SK-N-SH treated with all-trans-retinoic acid at 6 μM for 48 hours (cell line): Measurements from ENCODE around the gene JOSD1.
A peak's percentile ranks its signal among the peaks of the same experiment; 100 is the strongest.

ENCODE experiments used
- ATAC-seq: fragments of 200-7000 bp; cut with Tn5 transposase; 3 replicates; pipeline ENCODE4 v1.9.1; 2020; ENCODE audit warnings: mild to moderate bottlenecking, moderate library complexity
- ARNTL ChIP-seq: fragments of 450-650 bp; formaldehyde crosslinking; IDR thresholded peaks from 2 replicates; pipeline ENCODE4 v1.5.0; 2020; ENCODE audit warnings: low read depth, mild to moderate bottlenecking, moderate library complexity, borderline replicate concordance
- BACH2 ChIP-seq: fragments of 250-450 bp; sonication (Bioruptor Pico); IDR thresholded peaks from 2 replicates; pipeline ENCODE4 v1.9.0; 2021; ENCODE audit warnings: mild to moderate bottlenecking, borderline replicate concordance
- CSDC2 ChIP-seq: fragments of 250-450 bp; sonication (Bioruptor Pico); IDR thresholded peaks from 2 replicates; pipeline ENCODE4 v1.5.0; 2020; ENCODE audit warnings: mild to moderate bottlenecking, moderate library complexity
- GLIS3 ChIP-seq: fragments of 250-450 bp; sonication (Bioruptor Pico); IDR thresholded peaks from 2 replicates; pipeline ENCODE4 v1.5.0; 2020; ENCODE audit warnings: mild to moderate bottlenecking, moderate library complexity
- ISL1 ChIP-seq: fragments of 250-450 bp; sonication (Bioruptor Pico); IDR thresholded peaks from 2 replicates; pipeline ENCODE4 v2.1.2; 2022; ENCODE audit warnings: mild to moderate bottlenecking, moderate library complexity
- OSR1 ChIP-seq: fragments of 250-450 bp; sonication (Bioruptor Pico); IDR thresholded peaks from 2 replicates; pipeline ENCODE4 v1.8.0; 2022; ENCODE audit warnings: moderate library complexity, mild to moderate bottlenecking, inconsistent platforms
- POU6F1 ChIP-seq: fragments of 250-450 bp; sonication (Bioruptor Pico); IDR thresholded peaks from 2 replicates; pipeline ENCODE4 v1.8.0; 2021; ENCODE audit warnings: low read depth, mild to moderate bottlenecking, moderate library complexity, borderline replicate concordance
- PPARA ChIP-seq: fragments of 250-450 bp; sonication (Bioruptor Pico); IDR thresholded peaks from 2 replicates; pipeline ENCODE4 v1.5.0; 2020; ENCODE audit warnings: mild to moderate bottlenecking, borderline replicate concordance
- TCF4 ChIP-seq: fragments of 250-450 bp; sonication (Bioruptor Pico); IDR thresholded peaks from 2 replicates; pipeline ENCODE4 v1.8.0; 2021; ENCODE audit warnings: mild to moderate bottlenecking, moderate library complexity, borderline replicate concordance
- TOX ChIP-seq: fragments of 250-450 bp; sonication (Bioruptor Pico); IDR thresholded peaks from 2 replicates; pipeline ENCODE4 v1.8.0; 2021; ENCODE audit warnings: mild to moderate bottlenecking, moderate library complexity, borderline replicate concordance
- ZC3H10 ChIP-seq: fragments of 250-450 bp; sonication (Bioruptor Pico); IDR thresholded peaks from 2 replicates; pipeline ENCODE4 v1.5.1; 2021; ENCODE audit warnings: mild to moderate bottlenecking, moderate library complexity
- ZFP3 ChIP-seq: fragments of 250-450 bp; sonication (Bioruptor Pico); IDR thresholded peaks from 2 replicates; pipeline ENCODE4 v1.5.0; 2020; ENCODE audit warnings: mild to moderate bottlenecking, moderate library complexity
- ZNF565 ChIP-seq: fragments of 450-650 bp; formaldehyde crosslinking; conservative IDR thresholded peaks from 2 replicates; pipeline ENCODE4 v1.5.0; 2020; ENCODE audit warnings: low read depth, mild to moderate bottlenecking, moderate library complexity
- ZNF8 ChIP-seq: fragments of 450-650 bp; formaldehyde crosslinking; IDR thresholded peaks from 2 replicates; pipeline ENCODE4 v1.5.0; 2020; ENCODE audit warnings: mild to moderate bottlenecking, moderate library complexity
- TF ChIP-seq, protein P1 (sequence below): fragments of 250-450 bp; sonication (Bioruptor Pico); IDR thresholded peaks from 2 replicates; pipeline ENCODE4 v1.5.1; 2021; ENCODE audit warnings: mild to moderate bottlenecking, moderate library complexity
- TF ChIP-seq, protein P2 (sequence below): fragments of 250-450 bp; sonication (Bioruptor Pico); IDR thresholded peaks from 2 replicates; pipeline ENCODE4 v1.5.0; 2020; ENCODE audit warnings: mild to moderate bottlenecking, moderate library complexity
- TF ChIP-seq, protein P3 (sequence below): fragments of 250-450 bp; sonication (Bioruptor Pico); IDR thresholded peaks from 2 replicates; pipeline ENCODE4 v1.5.1; 2020; ENCODE audit warnings: low read depth, mild to moderate bottlenecking, moderate library complexity
- TF ChIP-seq, protein P4 (sequence below): fragments of 250-450 bp; sonication (Bioruptor Pico); IDR thresholded peaks from 2 replicates; pipeline ENCODE4 v1.8.0; 2020; ENCODE audit warnings: mild to moderate bottlenecking, moderate library complexity, borderline replicate concordance

JOSD1 gene

DNA sequence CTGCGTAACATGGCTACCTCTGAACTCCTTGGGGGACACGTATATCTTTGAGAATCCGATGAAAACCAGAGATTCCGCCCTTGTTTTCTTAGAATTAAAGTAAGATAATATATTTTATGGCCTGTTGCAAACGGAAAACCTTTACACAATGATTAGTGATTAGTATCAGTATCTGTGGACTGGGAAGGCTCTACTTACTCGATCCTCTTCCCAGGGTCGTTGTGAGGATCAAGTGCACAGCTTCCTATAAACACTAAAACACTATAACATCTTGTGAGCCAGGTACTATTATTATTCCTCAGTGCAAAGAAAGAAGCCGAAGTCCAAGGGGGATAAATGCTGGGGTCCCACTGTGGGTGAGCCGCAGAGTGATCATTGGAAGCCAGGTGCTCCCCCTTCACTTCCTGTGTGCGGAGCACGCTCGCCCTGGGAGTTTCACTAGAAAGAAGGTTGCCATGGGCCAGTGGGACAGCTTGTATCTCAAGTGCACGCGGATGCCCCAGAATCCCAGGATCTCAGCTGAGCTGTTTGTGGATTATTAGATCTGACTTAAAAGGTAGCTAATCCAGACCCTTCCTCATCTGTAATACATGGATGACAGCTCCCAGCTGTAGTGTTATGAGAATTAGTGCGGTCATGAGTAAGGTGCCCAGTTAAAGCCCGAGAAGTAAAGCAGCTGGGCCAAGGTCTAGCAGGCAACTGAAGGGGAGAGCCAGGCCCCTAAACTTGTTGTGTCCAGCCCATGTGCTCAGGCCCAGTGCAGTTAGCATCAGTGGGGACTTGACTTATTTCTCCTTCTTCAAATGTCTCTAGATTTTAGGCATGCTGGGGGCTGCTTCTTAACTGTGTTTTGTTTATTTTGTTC, 43.5 kb downstream of the JOSD1 start:
- peak; percentile 52 for ATAC-seq
- TF ChIP-seq, protein P1, sequence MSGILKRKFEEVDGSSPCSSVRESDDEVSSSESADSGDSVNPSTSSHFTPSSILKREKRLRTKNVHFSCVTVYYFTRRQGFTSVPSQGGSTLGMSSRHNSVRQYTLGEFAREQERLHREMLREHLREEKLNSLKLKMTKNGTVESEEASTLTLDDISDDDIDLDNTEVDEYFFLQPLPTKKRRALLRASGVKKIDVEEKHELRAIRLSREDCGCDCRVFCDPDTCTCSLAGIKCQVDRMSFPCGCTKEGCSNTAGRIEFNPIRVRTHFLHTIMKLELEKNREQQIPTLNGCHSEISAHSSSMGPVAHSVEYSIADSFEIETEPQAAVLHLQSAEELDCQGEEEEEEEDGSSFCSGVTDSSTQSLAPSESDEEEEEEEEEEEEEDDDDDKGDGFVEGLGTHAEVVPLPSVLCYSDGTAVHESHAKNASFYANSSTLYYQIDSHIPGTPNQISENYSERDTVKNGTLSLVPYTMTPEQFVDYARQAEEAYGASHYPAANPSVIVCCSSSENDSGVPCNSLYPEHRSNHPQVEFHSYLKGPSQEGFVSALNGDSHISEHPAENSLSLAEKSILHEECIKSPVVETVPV (CRISPR knock-in tag), result no peak
- TF ChIP-seq BACH2 (CRISPR knock-in tag) (no peak), ISL1 (CRISPR knock-in tag) (no peak), ZNF565 (CRISPR knock-in tag) (no peak), POU6F1 (CRISPR knock-in tag) (no peak), ARNTL (CRISPR knock-in tag) (no peak), PPARA (CRISPR knock-in tag) (no peak)
- TF ChIP-seq, protein P2, sequence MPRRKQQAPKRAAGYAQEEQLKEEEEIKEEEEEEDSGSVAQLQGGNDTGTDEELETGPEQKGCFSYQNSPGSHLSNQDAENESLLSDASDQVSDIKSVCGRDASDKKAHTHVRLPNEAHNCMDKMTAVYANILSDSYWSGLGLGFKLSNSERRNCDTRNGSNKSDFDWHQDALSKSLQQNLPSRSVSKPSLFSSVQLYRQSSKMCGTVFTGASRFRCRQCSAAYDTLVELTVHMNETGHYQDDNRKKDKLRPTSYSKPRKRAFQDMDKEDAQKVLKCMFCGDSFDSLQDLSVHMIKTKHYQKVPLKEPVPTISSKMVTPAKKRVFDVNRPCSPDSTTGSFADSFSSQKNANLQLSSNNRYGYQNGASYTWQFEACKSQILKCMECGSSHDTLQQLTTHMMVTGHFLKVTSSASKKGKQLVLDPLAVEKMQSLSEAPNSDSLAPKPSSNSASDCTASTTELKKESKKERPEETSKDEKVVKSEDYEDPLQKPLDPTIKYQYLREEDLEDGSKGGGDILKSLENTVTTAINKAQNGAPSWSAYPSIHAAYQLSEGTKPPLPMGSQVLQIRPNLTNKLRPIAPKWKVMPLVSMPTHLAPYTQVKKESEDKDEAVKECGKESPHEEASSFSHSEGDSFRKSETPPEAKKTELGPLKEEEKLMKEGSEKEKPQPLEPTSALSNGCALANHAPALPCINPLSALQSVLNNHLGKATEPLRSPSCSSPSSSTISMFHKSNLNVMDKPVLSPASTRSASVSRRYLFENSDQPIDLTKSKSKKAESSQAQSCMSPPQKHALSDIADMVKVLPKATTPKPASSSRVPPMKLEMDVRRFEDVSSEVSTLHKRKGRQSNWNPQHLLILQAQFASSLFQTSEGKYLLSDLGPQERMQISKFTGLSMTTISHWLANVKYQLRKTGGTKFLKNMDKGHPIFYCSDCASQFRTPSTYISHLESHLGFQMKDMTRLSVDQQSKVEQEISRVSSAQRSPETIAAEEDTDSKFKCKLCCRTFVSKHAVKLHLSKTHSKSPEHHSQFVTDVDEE (CRISPR knock-in tag), result no peak
- TF ChIP-seq, protein P3, sequence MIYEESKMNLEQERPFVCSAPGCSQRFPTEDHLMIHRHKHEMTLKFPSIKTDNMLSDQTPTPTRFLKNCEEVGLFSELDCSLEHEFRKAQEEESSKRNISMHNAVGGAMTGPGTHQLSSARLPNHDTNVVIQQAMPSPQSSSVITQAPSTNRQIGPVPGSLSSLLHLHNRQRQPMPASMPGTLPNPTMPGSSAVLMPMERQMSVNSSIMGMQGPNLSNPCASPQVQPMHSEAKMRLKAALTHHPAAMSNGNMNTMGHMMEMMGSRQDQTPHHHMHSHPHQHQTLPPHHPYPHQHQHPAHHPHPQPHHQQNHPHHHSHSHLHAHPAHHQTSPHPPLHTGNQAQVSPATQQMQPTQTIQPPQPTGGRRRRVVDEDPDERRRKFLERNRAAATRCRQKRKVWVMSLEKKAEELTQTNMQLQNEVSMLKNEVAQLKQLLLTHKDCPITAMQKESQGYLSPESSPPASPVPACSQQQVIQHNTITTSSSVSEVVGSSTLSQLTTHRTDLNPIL (CRISPR knock-in tag), result no peak
- TF ChIP-seq, protein P4, sequence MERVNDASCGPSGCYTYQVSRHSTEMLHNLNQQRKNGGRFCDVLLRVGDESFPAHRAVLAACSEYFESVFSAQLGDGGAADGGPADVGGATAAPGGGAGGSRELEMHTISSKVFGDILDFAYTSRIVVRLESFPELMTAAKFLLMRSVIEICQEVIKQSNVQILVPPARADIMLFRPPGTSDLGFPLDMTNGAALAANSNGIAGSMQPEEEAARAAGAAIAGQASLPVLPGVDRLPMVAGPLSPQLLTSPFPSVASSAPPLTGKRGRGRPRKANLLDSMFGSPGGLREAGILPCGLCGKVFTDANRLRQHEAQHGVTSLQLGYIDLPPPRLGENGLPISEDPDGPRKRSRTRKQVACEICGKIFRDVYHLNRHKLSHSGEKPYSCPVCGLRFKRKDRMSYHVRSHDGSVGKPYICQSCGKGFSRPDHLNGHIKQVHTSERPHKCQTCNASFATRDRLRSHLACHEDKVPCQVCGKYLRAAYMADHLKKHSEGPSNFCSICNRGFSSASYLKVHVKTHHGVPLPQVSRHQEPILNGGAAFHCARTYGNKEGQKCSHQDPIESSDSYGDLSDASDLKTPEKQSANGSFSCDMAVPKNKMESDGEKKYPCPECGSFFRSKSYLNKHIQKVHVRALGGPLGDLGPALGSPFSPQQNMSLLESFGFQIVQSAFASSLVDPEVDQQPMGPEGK (CRISPR knock-in tag), result no peak
- TF ChIP-seq, all 23 proteins: peak for 0

DNA sequence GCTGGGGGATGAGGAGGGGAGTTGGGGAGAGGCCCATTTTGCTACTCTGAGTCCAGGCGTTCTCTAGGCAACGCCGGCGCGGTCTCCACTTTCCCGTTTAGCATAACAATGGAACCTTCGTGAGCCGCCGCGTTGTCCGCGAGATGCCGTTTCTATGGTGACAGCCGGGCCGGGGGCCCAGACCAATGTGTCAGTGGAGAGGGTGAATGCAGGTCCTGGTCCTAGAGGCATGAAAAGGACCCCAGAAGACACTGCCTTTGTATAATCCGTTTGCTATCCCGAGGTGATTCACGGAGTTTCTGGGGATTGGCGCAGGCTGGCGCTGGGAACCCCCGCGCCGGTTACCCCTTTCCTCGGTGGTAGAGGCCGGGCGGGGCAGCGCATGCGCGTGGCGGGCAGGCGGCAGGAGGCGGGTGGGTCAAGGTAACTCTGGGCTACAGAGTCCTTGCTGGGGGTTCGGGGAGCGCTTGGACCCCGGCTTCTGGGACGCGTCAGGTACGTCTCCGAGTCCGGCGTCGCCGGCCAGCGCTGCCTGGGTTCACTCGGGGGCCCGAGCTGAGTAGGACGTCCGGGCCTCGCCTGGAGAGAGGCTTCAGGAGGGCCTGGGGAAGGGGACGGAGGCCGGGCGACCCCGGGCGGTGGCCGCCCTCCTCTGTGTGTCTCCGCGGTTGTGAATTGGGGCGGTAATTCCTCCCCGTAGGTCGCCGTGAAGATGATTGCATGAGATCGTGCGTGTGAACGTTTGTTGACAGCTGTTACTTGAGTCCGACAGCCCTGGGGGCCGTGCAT, 44.3 kb downstream of the JOSD1 start, which contains the start of the genes CBY1 and FAM227A:
TSS of gene CBY1 (plus strand) at position 383 of the 789 bp plus-strand sequence. CDS start 11,417 bp downstream, outside the sequence.
TSS of gene FAM227A (minus strand) at position 137 of the 789 bp plus-strand sequence. CDS start 6,224 bp downstream, outside the sequence.
- TF ChIP-seq BACH2 (CRISPR knock-in tag) (no peak), ZC3H10 (CRISPR knock-in tag) (no peak), GLIS3 (CRISPR knock-in tag) (no peak), TCF4 (CRISPR knock-in tag) (no peak), ZNF565 (CRISPR knock-in tag) (no peak), ZFP3 (CRISPR knock-in tag) (no peak), ARNTL (CRISPR knock-in tag) (no peak), OSR1 (CRISPR knock-in tag) (no peak), ZNF8 (CRISPR knock-in tag) (no peak), CSDC2 (CRISPR knock-in tag) (no peak), TOX (CRISPR knock-in tag) (no peak)
- TF ChIP-seq, protein P2 (CRISPR knock-in tag), result no peak
- TF ChIP-seq, protein P4 (CRISPR knock-in tag), result no peak
- TF ChIP-seq, protein P3 (CRISPR knock-in tag), result no peak
- TF ChIP-seq, all 23 proteins: peak for 0
- peak; percentile 92 for ATAC-seq
